HG03066 (cell line): ENCODE data around the gene PALD1.
"Not testable (repeated sequence)": the region's sequence is repeated elsewhere in the genome, so short reads cannot be mapped to it uniquely, and the experiment has no call there.

Source experiments
- ATAC-seq: cut with Tn5 transposase; IDR thresholded peaks from one replicate; pipeline ENCODE4 v1.9.1; 2021; ENCODE audit warnings: low read depth; ENCODE audit not compliant: unreplicated experiment

PALD1 gene

DNA sequence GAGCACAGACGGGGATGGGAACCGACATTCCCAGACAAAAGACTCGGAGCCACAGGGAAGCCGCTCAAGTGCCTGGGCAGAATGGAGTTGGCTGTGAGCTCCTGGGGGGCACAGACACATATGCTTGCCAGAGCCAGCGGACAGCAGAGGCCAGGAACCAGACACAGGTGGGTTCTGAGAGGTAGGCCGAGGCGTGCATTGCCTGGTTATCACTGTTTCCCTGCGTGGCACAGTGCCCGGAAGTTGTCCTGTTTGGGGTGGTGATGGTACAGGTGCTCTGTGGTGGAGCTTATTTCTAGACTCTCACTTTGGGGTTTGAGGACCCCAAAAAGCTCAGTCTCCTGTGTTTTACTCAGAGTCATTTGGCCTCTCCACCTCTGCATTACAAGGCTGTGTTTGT is 2.5 kb downstream of the PALD1 start:
- no peak for ATAC-seq

DNA sequence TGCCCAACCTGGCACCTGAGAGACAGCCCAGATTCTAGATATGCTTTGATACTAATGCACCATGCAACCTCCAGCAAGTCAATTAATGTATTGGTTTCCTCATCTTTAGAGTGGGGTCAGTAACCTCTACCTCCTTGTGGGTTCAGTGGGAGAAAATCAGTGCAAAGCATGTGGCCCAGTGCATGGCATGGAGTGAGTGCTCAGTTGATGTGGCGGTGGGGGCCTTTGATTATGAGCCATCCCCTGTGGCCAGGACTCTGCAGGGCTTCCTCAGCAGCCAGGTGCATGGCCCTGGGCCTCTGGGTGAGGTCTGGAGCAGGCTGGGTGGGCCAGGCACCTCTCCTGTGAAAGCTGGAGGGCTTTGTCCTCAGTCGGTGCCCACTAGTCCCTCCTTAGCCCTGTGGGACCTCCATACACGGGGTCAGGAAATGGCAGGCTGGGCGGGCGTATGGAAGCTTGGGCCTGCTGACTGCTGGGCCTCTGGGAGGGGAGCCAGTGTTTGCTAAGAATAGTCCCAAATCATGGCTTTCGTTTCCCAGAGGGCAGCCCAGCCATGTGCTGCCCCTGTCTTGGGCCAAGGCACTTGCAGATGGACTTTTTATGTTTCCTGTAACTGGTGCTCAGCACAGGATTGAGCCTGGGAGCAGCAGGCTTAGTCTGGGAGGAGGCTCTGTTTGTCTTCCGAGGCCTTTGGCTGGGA is 3.4 kb downstream of the PALD1 start:
- no peak for ATAC-seq

- no peak for ATAC-seq
These were observed 4.6 kb downstream of the PALD1 start for GRCh38 chr10:70482982-70483760.

- ATAC-seq, result not testable (repeated sequence)
These were observed 5.3 kb downstream of the PALD1 start for GRCh38 chr10:70483872-70484271.

- no peak for ATAC-seq
These were observed 9.3 kb downstream of the PALD1 start for GRCh38 chr10:70487824-70488223.

- no peak for ATAC-seq
These were observed 11.6 kb downstream of the PALD1 start for GRCh38 chr10:70490142-70490541.

GRCh38 chr10:70491614-70492013 is 13.0 kb downstream of the PALD1 start:
- no peak for ATAC-seq

DNA sequence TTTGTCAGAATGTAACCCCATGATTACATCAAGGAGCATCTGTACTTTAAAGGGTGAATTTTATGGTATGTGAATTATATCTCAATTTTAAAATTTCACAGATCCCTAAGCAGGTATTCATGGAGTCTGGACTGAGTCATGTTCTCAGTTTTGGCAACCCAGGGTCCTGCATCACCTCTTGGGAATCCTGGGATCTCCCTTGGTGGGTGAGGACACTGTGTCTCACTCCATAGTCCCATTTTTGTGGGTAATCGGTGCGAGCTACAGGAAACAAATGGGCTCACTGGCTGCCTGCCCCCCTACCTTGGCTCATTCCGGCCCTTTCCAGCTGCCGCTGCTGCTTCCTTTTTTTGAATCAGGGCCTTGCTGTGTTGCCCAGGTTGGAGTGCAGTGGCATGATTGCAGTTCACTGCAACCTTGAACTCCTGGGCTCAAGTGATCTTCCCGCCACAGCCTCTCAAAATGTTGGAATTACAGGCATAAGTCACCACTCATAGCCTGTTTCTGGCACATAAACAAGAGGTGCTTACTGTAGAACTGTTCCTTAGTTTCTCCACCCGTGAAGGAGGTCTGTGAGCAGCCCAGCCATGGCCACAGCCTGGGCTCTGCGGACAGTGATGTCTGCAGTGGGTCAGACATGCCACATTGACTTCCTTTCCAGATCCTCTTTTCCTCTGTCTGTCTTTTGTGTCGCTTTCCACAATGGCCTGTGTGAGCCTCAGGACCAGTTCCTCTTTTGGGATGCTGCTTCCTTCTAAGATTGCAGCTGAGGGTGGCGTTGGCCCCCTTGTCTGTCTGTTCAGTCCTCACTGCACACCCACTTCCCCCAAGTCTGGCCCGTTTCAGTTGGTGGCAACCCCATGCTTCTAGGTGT is 14.5 kb downstream of the PALD1 start:
- ATAC-seq, result peak; percentile 36

GRCh38 chr10:70493660-70494234 is 15.2 kb downstream of the PALD1 start:
- peak; percentile 68 for ATAC-seq

- ATAC-seq, result no peak
These were observed 16.0 kb downstream of the PALD1 start for GRCh38 chr10:70494536-70494935.

DNA sequence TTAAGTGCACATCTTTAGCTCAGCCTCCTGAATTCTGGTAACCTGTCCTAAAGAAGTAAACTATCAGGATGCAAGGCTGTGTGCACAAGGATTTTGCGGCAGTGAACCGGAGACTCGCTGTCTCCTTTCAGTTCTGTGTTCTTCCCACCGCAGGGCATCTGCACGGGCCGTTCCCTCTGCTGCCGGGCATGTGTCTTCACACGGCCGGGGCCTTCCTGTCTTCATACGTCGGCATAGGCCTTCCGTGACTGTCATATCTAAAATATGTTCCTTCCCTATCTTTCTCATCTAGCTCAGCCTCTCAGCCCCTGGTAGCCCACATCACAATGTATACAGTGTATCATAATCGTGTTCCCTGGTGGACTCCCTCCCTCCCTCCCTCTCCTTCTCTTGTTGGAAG is 16.4 kb downstream of the PALD1 start:
- ATAC-seq, result no peak

DNA sequence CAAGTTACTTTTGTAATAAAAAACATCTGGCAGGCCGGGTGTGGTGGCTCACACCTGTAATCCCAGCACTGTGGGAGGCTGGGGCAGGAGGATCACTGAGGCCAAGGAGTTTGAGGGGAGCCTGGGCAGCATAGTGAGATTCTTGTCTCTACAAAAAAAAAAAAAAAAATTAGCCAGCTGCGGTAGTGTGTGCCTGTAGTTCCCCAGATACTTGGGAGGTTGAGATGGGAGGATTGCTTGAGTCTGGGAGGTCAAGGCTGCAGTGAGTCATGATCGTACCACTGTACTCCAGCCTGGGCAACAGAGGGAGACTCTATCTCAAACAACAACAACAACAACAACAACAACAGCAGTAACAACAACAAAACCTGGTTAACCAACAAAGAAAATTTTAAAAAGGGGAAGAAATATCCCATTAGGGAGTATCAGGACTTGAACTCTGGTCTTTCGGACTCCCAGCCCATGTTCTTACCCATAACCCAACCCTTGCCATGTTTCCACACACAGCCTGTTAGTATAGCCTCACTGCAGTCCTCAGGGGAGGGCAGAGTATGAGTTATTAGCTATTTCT is 17.2 kb downstream of the PALD1 start:
- no peak for ATAC-seq

- no peak for ATAC-seq
These were observed 18.0 kb downstream of the PALD1 start for GRCh38 chr10:70496341-70497119.

- ATAC-seq, result no peak
These were observed 18.6 kb downstream of the PALD1 start for GRCh38 chr10:70497120-70497545.

DNA sequence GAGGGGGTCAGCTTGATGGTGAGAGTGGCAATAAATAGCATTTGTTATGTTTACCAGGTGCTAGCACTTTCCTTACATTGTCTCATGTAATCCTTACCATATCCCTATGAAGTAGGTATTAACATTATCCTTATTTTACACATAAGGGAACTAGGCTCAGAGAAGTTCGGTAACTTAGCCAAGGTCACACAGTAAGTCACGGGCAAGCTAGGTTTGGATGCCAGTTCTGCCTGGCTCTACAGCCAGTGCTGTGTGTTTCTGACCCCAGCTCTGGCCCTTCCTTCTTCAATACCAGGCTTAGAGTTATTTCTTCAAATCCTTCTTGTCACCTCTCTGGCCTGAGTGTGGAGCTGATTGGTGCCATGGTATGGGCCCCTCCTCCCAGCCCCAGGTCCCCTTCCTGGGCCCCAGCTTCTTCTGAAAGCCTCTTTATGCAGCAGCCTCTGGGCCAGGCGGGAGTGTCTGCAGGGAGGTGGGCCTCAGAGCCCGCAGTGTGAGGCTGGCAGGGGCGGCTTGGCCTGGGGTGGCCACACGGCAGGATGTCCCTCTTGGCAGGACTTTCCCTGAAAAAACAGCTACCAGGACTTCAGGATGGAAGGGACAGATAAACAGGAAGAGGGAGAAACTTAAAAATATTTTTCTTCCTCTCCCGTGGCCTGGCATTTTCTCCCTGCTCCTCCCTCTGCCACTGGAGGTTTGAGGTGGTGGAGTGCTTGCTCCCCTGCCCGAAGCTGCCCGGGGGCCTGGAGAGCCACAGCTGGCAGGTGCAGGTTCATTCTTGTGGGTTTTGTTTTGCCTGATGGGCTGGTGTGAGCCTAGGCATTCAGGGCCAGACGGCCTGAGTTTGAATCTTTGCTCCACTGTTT is 20.6 kb downstream of the PALD1 start:
- no peak for ATAC-seq

- ATAC-seq, result no peak
These were observed 21.2 kb downstream of the PALD1 start for GRCh38 chr10:70499836-70500167.

GRCh38 chr10:70500368-70500767 is 21.8 kb downstream of the PALD1 start:
- no peak for ATAC-seq

DNA sequence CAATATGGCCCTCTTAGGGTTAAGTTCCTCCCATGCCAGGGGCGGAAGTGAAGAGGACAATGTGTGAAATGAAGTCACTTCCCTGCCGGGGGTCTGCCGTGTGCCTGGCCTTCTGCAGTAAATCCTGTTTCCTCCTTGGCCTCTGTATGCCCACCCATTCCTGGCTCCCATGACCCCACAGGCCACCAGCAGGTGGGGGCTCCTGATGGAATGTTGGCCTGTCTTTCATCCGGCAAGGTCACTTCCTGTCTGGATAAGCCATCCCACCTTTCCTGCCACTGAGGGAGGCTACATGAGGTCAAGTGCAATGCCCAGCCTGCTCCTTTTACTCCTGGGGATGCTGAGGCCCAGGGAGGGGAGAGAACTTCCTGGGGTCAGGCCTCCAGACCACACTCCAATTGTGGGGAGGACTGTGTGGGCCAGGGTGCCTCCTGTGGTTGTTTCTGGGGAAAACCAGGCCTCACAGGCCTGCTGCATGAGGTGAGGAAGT is 22.3 kb downstream of the PALD1 start:
- ATAC-seq, result no peak

GRCh38 chr10:70502406-70502805 is 23.8 kb downstream of the PALD1 start:
- no peak for ATAC-seq
